Measurements from ENCODE around the gene RERE. TPM values are rescaled to one million over a fixed set of nuclear protein-coding genes. Genes with fewer than 3 reads are reported as not detected.

Gene RERE
- total RNA-seq, 2 experiments from 2014 or later = 45.8 to 57.1 TPM

GRCh38 chr1:8358241-8358896 is 459.1 kb downstream of the RERE start:
- peaks cover 14% of the 10 kb centered on the region for H3K36me3 Mint-ChIP-seq (ENCODE audit: low read depth)
- H3K4me1 Mint-ChIP-seq (ENCODE audit: low read depth) = no peaks in the 10 kb centered on the region
- intact Hi-C loops (cut with micrococcal nuclease) = no loop called here
- no peak for ATAC-seq
- H3K4me3 Mint-ChIP-seq = no peak overlapping the region
- POLR2A ChIA-PET = interaction anchor here (0.6 kb wide), 2 partner anchors 25 to 346 kb away, joined by 3 read pairs; no protein-coding TSS in a partner anchor
- CTCF ChIA-PET = interaction anchor here (1.0 to 1.9 kb wide), 2 partner anchors 10 to 368 kb away, joined by 3 to 5 read pairs; no protein-coding TSS in a partner anchor
- TF ChIP-seq CTCF (IDR thresholded peaks at IDR 0.05) = no peak
- H3K27ac Mint-ChIP-seq = no peak overlapping the region
- H3K27me3 Mint-ChIP-seq = no peaks in the 10 kb centered on the region
- no peak for DNase-seq
- no peaks in the 10 kb centered on the region for H3K9me3 Mint-ChIP-seq

GRCh38 chr1:8357329-8358101 is 459.9 kb downstream of the RERE start:
- intact Hi-C loops (cut with micrococcal nuclease) = no loop called here
- CTCF ChIA-PET = interaction anchor here (1.0 kb wide), 1 partner anchor 9 kb away, joined by 3 read pairs; no protein-coding TSS in a partner anchor
- TF ChIP-seq CTCF (IDR thresholded peaks at IDR 0.05) = no peak
- DNase-seq = no peak
- no peaks in the 10 kb centered on the region for H3K27me3 Mint-ChIP-seq
- no peak for ATAC-seq
- H3K9me3 Mint-ChIP-seq = no peaks in the 10 kb centered on the region
- H3K4me3 Mint-ChIP-seq = no peak overlapping the region
- peaks cover 13% of the 10 kb centered on the region for H3K36me3 Mint-ChIP-seq (ENCODE audit: low read depth)
- H3K4me1 Mint-ChIP-seq (ENCODE audit: low read depth) = no peaks in the 10 kb centered on the region
- no peak overlapping the region for H3K27ac Mint-ChIP-seq
- POLR2A ChIA-PET = interaction anchor here (0.6 kb wide), 1 partner anchor 347 kb away, joined by 3 read pairs; no protein-coding TSS in a partner anchor

- H3K27me3 Mint-ChIP-seq = no peaks in the 10 kb centered on the region
- TF ChIP-seq CTCF (IDR thresholded peaks at IDR 0.05) = no peak
- no peak overlapping the region for H3K4me3 Mint-ChIP-seq
- CTCF ChIA-PET = no interaction called here
- peak overlapping the region; percentile 30 for H3K27ac Mint-ChIP-seq
- intact Hi-C loops (cut with micrococcal nuclease) = no loop called here
- H3K4me1 Mint-ChIP-seq (ENCODE audit: low read depth) = no peaks in the 10 kb centered on the region
- DNase-seq = no peak
- no peaks in the 10 kb centered on the region for H3K9me3 Mint-ChIP-seq
- ATAC-seq = no peak
- POLR2A ChIA-PET = no interaction called here
- H3K36me3 Mint-ChIP-seq (ENCODE audit: low read depth) = peaks cover 9% of the 10 kb centered on the region
Measured at GRCh38 chr1:8356256-8357209, 460.9 kb downstream of the RERE start.

- no peak overlapping the region for H3K27ac Mint-ChIP-seq
- H3K4me3 Mint-ChIP-seq = no peak overlapping the region
Measured at GRCh38 chr1:8355439-8356255, 461.8 kb downstream of the RERE start.

More at GRCh38 chr1:8355439-8356255, 461.8 kb downstream of the RERE start:
- intact Hi-C loops (cut with micrococcal nuclease) = no loop called here
- DNase-seq = no peak
- ChIA-PET POLR2A (no interaction called here), CTCF (interaction anchor here (1.4 kb wide), 2 partner anchors 338 to 341 kb away, joined by 3 to 5 read pairs; no protein-coding TSS in a partner anchor)
- Mint-ChIP-seq H3K27me3 (no peaks in the 10 kb centered on the region), H3K9me3 (no peaks in the 10 kb centered on the region), H3K36me3 (ENCODE audit: low read depth) (peaks cover 7% of the 10 kb centered on the region), H3K4me1 (ENCODE audit: low read depth) (no peaks in the 10 kb centered on the region)
- no peak for ATAC-seq
- TF ChIP-seq CTCF (IDR thresholded peaks at IDR 0.05) = no peak
